Pancreas (tissue), 10 donors: ENCODE measurements around the gene CAVIN2. TPM values are rescaled to one million over a fixed set of nuclear protein-coding genes. Genes with fewer than 3 reads are reported as not detected.

Experiments
- ATAC-seq, 4 donors: fragments of 200-7000 bp; cut with Tn5 transposase; one replicate each; pipeline versions ENCODE4 v1.8.0 to v1.9.1; 2020; ENCODE audit warnings: mild to moderate bottlenecking in 4 of 4, moderate library complexity in 4 of 4
- DNase-seq, 6 donors: peaks; one replicate each; pipeline ENCODE4 v3.0.0-alpha.2; 2020
- FAIRE-seq: peaks from 2 replicates; lab custom pipeline; 2012; peaks lifted over from hg19 to GRCh38; lab: Jason Lieb, UNC
- H3K27ac ChIP-seq, 4 donors: fragments of 200-600 bp; sonication (generic); 1 replicate in 3 of 4; 2 replicates in 1 of 4; pipeline versions ENCODE4 v1.5.0 to v1.8.0; 2020
- H3K27me3 ChIP-seq, 4 donors: fragments of 200-600 bp; one replicate each; pipeline ENCODE4 v1.8.0; 2021
- H3K36me3 ChIP-seq, 3 donors: fragments of 200-600 bp; sonication (generic) in 1 of 3; one replicate each; pipeline versions ENCODE4 v1.5.0 to v1.8.0; 2020 to 2021
- H3K4me1 ChIP-seq, 3 donors: fragments of 200-600 bp; one replicate each; pipeline ENCODE4 v1.8.0; 2021
- H3K4me3 ChIP-seq, 4 donors: fragments of 200-600 bp; sonication (generic) in 2 of 4; one replicate each; pipeline versions ENCODE4 v1.5.0 to v1.8.0; 2020 to 2021
- H3K9me3 ChIP-seq, 4 donors: fragments of 200-600 bp; one replicate each; pipeline ENCODE4 v1.8.0; 2021
- CTCF ChIP-seq, 4 donors: fragments of 200-600 bp; sonication (generic) in 3 of 4; IDR thresholded peaks; one replicate each; pipeline versions ENCODE4 v1.5.0 to v1.8.0; 2021; ENCODE audit warnings: antibody characterized with exemption in 4 of 4
- WGBS, 2 donors: extraction: QIAGEN DNeasy Blood & Tissue Kit; methylation state at CpG; one replicate each; pipeline ENCODE4 v1.1.7; 2013; 5-methylcytosine and 5-hydroxymethylcytosine counted together
- intact Hi-C, 3 donors: fragments of 100-400 bp; cut with DNase I; formaldehyde crosslinking; loops; one replicate each; pipeline versions ENCODE4 v1.11.1 to v1.14.2; 2022
- polyA plus RNA-seq, 2 donors: library from polyadenylated mRNA; stranded (reverse); fragments of 200-250 nt; gene quantifications; one replicate each; pipeline ENCODE4 v1.2.3, GENCODE V29; 2013
- total RNA-seq, 6 donors: library from RNA; stranded (reverse); fragmentation: NEBNext Ultra II Directional in 4 of 6; extraction: Animal tissue kit (Norgen Biotek cat#: 25700) in 4 of 6; gene quantifications; one replicate each; pipeline versions ENCODE4 v1.2.1 to v1.2.4, GENCODE V29; 2021 to 2023
- donor health status: healthy with polysubstance abuse.
- donor health status: DM: no; HTN: no; CAD: no; lungs with moderate emphysema.
- donor health status: DM: no; HTN: no; CAD: no.
- donor health status: control.
- donor health status: control.
- donor health status: Bipolar disorder and iron deficiency.
- donor health status: DM: yes; HTN: yes; CAD: no.
- donor health status: DM: no; HTN: no; CAD: no.
- donor health status: DM: no; HTN: no; CAD: no.
- donor health status: DM: yes; HTN: yes; CAD: no.

Gene CAVIN2
- total and polyA plus RNA-seq, 8 donors: 1.3 to 7.0 (median 4.6) TPM

GRCh38 chr2:191811807-191812602 lies 34.9 kb downstream of the CAVIN2 start:
- FAIRE-seq (peak; percentile 86), DNase-seq (peak in 3 of 6 donors; percentile 5 to 63 (median 12)), ATAC-seq (peak; percentile 56 to 91 (median 88))
- Histone ChIP-seq H3K27me3 (no peaks in the 10 kb centered on the region), H3K4me1 (no peaks in the 10 kb centered on the region), H3K27ac (no peak overlapping the region), H3K9me3 (no peaks in the 10 kb centered on the region), H3K36me3 (no peaks in the 10 kb centered on the region), H3K4me3 (no peak overlapping the region)
- intact Hi-C loops: loop anchor here in 2 of 3 donors (5.0 kb wide), 1 partner anchor 350 kb away; no protein-coding TSS in a partner anchor
- 39 to 43% methylated on average over 9 of the region's 9 CpGs for WGBS, 2 donors
- TF ChIP-seq CTCF (IDR thresholded peaks at IDR 0.05): peak; percentile 11 to 55 (median 46)

GRCh38 chr2:191806396-191806795 lies 40.5 kb downstream of the CAVIN2 start:
- no peak for TF ChIP-seq CTCF (IDR thresholded peaks at IDR 0.05)
- DNase-seq: no peak
- no peak for ATAC-seq
- H3K9me3 ChIP-seq: no peaks in the 10 kb centered on the region
- WGBS, 2 donors: 92 to 100% methylated on average over 1 of the region's 1 CpG
- H3K36me3 ChIP-seq: no peaks in the 10 kb centered on the region
- H3K27me3 ChIP-seq: no peaks in the 10 kb centered on the region
- no peak overlapping the region for H3K4me3 ChIP-seq
- intact Hi-C loops: no loop called here
- H3K27ac ChIP-seq: no peak overlapping the region
- H3K4me1 ChIP-seq: no peaks in the 10 kb centered on the region
- no peak for FAIRE-seq

DNA sequence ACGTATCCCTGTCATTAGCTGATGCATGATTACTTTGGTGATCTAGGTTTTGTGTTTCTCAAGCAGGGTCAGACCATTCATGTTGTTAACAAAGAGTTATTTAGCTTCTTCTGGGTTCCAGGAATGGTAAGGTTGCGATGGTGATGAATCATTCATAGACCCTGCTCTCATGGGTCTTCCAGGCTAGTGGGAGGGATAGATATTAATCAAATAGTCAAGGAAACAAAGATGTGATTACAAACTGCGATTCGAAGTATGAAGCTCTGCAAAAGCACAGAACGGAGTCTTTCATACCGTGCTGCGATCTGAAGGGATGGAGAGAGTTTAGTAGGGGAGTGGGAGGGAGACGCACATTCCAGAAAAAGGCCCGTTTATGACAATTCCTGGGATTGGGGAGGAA lies 42.1 kb downstream of the CAVIN2 start:
- H3K4me3 ChIP-seq: no peak overlapping the region
- no peak for FAIRE-seq
- TF ChIP-seq CTCF (IDR thresholded peaks at IDR 0.05): no peak
- H3K9me3 ChIP-seq: no peaks in the 10 kb centered on the region
- no peak overlapping the region for H3K27ac ChIP-seq
- DNase-seq: no peak
- no peaks in the 10 kb centered on the region for H3K4me1 ChIP-seq
- H3K27me3 ChIP-seq: no peaks in the 10 kb centered on the region
- no peak for ATAC-seq
- 61 to 71% methylated on average over 9 of the region's 9 CpGs for WGBS, 2 donors
- intact Hi-C loops: no loop called here
- no peaks in the 10 kb centered on the region for H3K36me3 ChIP-seq

DNA sequence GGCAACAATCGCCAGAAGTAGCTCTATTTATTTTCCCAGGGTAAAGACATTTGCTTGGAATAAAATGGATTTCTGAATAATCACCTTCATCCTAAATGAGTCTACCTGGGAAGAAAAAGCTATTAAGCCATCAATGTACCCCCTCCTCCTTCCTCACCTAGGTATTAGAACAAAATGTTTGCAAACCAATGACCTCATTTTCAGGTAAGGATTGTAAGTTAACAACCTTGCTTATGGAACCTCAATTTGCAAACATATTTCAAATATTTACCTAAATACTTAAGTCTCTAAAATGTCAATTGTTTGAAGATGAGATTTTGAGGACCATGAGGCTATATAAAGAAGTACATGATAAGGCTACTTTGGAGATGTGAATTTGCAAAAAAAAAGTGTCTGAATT lies 43.9 kb downstream of the CAVIN2 start:
- no peaks in the 10 kb centered on the region for H3K9me3 ChIP-seq
- H3K4me1 ChIP-seq: no peaks in the 10 kb centered on the region
- H3K4me3 ChIP-seq: no peak overlapping the region
- no peak for TF ChIP-seq CTCF (IDR thresholded peaks at IDR 0.05)
- 80 to 87% methylated on average over 1 of the region's 1 CpG for WGBS, 2 donors
- no peaks in the 10 kb centered on the region for H3K27me3 ChIP-seq
- no peak for DNase-seq
- no peak for FAIRE-seq
- no peak for ATAC-seq
- intact Hi-C loops: no loop called here
- no peaks in the 10 kb centered on the region for H3K36me3 ChIP-seq
- no peak overlapping the region for H3K27ac ChIP-seq

- no peak for TF ChIP-seq CTCF (IDR thresholded peaks at IDR 0.05)
- Histone ChIP-seq H3K27me3 (no peaks in the 10 kb centered on the region), H3K36me3 (no peaks in the 10 kb centered on the region), H3K4me1 (no peaks in the 10 kb centered on the region), H3K27ac (no peak overlapping the region), H3K4me3 (no peak overlapping the region), H3K9me3 (no peaks in the 10 kb centered on the region)
- WGBS, 2 donors: 39 to 57% methylated on average over 5 of the region's 5 CpGs
- DNase-seq (no peak), FAIRE-seq (no peak), ATAC-seq (no peak)
- intact Hi-C loops: no loop called here
Measured at GRCh38 chr2:191802180-191802579, 44.7 kb downstream of the CAVIN2 start.
